GM12873 (cell line): ENCODE results near the gene EMP3.

Source experiments
- TF ChIP-seq, protein P1 (sequence below): IDR thresholded peaks from 2 replicates; pipeline ENCODE4 v1.5.1; 2012; ENCODE audit warnings: low read depth, mild to moderate bottlenecking, moderate library complexity, low read length, control low read depth; ENCODE audit not compliant: insufficient read depth; ENCODE audit errors: missing control alignments

Gene EMP3

DNA sequence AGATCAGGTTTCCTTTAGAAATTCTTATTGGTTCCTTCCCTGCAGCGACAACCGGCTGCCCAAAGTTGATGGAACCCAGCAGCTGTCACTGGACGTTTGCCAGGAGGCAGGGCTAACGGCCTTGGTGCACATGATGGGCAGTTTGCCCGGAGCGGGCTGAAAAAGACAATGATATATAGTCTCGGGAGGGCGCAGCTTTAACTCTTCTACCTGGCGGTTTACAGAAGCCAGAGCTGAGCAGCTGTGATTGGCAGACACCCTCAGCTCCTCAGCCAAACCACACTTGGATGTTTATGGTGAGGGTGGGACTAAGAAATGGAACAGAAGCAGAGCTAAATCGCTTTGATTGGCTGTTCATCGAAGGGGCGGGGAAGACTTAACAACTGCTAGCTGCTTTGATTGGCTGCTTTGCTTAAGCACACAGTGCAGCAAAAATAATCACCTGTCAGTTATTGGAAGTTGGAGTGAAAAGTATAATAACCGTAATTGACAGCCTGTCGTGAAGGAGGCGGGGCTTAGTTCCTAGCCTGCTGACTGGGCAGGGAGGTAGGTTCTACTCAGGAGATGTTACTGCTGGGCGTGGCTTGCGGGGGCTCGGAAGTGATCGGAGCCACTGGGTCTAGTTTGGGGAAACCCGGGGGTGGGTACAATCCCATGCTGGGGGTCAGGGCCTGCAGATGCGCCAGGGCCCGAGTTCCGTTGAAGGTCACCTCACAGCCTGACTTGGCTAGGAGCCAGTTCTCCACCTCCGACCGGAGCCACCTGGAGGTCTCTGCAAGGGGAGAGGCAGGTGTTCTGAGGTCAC lies 7.5 kb downstream of the EMP3 start:
- TF ChIP-seq, protein P1, sequence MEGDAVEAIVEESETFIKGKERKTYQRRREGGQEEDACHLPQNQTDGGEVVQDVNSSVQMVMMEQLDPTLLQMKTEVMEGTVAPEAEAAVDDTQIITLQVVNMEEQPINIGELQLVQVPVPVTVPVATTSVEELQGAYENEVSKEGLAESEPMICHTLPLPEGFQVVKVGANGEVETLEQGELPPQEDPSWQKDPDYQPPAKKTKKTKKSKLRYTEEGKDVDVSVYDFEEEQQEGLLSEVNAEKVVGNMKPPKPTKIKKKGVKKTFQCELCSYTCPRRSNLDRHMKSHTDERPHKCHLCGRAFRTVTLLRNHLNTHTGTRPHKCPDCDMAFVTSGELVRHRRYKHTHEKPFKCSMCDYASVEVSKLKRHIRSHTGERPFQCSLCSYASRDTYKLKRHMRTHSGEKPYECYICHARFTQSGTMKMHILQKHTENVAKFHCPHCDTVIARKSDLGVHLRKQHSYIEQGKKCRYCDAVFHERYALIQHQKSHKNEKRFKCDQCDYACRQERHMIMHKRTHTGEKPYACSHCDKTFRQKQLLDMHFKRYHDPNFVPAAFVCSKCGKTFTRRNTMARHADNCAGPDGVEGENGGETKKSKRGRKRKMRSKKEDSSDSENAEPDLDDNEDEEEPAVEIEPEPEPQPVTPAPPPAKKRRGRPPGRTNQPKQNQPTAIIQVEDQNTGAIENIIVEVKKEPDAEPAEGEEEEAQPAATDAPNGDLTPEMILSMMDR: no peak

DNA sequence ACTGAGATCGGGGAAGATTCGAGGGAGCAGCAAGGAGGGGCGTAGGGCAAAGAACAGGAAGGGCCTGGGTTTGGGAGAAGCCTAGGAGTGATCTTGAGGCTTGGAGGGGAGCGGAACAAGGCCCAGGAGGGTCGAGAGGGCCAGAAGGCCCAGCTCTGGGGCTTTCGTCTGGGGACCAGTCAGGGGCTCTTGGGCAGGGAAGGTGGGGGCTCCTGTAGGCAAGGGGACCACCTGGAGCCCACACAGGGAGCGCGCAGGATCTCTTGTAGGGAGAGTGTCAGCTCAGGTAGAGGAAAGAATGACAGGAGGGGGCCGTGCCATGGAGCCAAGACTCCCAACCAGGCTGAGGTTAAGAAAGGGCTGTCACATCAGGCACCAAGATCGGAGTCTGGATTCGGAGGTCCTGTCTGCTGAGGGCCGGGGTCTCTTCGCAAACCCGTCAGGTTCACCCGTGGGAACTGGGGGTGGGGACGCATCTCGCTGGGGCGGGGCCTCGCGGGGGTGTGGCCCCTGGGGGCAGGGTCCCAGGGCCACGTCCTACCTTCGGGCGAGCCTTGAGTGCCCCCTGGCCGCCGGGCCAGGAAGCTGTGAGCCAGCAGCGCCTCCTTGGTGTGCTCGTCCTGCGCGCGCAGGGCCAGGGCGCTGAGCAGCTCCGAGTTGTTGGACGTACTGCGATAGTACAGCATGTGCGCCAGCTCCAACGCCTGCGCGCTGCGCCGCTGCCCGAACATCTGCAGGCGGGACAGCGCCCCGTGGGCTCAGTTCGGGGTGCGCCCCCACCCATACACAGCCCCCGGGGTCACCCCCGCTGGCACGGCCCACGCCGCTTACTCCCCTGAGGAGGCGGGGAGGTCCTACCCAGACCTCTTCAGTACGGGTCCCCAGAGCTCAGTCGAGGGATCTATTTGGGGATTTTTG lies 8.4 kb downstream of the EMP3 start:
- TF ChIP-seq, protein P1: peak; percentile 90

DNA sequence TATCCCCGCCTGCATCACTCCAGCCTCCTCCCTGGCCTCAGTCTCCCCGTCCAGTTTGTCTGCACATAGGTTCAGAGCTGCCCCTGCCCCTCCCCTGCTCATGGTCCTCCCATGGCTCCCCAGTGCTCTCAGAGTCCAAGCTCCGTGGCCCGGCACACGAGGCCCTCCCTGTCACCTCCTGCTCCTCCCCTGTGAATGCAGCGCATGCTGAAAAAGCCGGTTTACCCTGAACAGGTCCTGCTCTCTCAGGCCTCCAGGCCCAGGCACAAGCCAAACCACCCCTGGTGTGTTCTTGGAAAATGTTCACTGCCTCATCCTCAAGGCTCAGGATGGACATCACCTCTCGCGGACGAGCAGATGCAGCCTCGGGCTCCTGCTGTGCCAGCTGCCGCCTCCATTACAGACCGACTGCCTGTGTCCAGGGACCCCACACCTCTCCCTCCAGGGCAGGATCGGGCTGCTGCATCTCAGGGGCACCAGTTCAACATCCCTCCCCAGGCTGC lies 13.0 kb downstream of the EMP3 start:
- TF ChIP-seq, protein P1: no peak

DNA sequence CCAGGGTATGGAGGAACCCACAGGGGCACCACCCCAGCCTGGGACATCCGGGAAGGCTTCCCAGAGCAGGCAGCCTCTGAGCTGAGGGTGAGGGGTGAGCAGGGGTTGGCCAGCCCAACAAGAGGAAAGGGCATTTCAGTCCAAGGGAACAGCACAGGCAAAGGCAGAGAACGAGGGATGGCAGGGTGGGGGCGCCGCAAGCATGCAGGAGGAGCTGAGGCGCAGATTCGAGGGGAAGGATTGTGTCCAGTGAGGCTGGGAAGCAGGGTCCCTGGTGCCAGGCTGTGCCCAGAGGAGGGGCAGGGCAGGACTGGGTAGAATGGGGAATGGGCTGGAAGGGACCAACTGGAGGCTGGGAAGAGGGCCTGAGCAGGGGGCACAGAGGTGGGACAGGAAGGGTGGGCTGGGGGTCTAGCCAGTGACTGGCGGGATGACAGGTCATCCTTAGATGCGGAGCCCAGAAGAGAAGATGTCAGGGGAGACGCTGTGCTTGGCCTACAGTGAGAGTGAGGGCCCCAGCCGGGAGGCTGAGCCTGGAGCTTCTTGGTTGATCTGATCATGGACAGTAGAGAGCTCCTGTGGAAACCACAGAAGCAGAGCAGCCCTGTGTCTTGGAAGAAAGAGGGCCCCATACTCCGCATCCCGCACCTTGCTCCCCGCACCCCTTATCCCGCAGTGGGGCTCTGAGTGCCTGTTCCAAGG lies 13.6 kb downstream of the EMP3 start:
- TF ChIP-seq, protein P1: no peak

DNA sequence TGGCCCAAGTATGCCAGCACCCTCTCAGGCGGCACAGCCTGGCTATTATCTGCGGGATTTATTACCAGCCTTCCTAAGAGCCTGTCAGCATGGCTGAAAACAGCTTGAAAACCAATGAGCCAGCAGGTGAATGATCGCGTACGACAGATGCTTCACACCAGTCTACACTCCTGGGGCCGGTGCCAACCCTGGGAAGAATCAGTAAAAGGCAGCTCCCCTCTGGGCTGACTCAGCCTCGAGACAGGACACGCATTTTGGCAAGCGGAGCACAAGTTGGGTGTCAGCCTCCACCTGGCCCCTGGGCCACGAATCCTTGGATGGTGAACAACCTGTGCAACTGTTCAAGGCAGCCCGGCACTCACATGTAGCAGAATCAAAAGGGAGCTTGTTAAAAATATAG lies 15.6 kb downstream of the EMP3 start:
- TF ChIP-seq, protein P1: no peak

DNA sequence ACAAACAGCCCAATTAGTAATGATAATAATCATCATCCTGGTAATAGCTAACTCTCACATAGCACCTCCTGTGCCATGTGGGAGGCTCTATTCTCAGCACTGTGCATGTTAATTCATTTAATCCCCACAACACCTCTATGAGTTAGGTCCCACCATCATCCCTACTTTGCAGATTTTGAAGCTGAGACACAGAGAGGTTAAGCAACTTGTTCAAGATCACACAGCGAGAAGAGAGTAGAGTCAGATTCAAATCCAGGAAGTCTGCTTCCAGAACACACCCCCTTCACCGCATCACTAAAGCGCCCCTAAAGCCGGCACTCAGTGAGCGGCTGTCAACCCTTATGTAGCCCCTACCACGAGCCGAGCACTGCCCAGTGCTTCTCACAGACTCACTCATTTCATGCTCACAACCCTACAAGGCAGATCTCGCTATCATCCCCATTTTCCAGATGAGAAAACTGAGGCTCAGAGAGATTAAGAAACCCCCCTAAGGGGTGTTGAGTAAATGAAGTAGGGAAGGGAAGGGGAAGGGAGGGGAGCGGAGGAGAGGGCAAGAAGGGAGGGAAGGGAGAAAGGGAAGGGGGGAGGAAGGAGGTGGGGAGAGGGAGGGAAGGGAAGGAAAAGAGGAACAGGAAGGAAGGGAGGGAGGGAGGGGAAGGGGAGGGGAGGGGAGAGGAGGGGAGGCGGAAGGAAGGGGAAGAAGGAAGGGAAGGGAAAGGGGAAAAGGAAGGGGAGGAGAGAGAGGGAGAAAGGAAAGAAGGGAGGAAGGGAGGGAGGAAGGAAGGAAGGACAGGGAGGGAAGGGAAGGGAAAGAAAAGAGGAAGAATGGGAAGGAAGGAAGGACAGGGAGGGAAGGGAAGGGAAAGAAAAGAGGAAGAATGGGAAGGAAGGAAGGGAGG lies 16.4 kb downstream of the EMP3 start:
- TF ChIP-seq, protein P1: no peak
